Stimulated activated CD8-positive, alpha-beta memory T cell treated with anti-CD3 and anti-CD28 coated beads, Interleukin-12 subunit alpha, Interleukin-12 subunit beta, amount 100 ng/mL, for 24 hours (primary cell): Measurements from ENCODE around the gene CSF3R.
A peak's percentile ranks its signal among the peaks of the same experiment; 100 is the strongest.
"Not testable (repeated sequence)": the region's sequence is repeated elsewhere in the genome, so short reads cannot be mapped to it uniquely, and the experiment has no call there.

Experiments
- DNase-seq: peaks from one replicate; pipeline ENCODE4 v3.0.0-alpha.2; 2020; ENCODE audit errors: extremely low read depth

CSF3R gene

DNA sequence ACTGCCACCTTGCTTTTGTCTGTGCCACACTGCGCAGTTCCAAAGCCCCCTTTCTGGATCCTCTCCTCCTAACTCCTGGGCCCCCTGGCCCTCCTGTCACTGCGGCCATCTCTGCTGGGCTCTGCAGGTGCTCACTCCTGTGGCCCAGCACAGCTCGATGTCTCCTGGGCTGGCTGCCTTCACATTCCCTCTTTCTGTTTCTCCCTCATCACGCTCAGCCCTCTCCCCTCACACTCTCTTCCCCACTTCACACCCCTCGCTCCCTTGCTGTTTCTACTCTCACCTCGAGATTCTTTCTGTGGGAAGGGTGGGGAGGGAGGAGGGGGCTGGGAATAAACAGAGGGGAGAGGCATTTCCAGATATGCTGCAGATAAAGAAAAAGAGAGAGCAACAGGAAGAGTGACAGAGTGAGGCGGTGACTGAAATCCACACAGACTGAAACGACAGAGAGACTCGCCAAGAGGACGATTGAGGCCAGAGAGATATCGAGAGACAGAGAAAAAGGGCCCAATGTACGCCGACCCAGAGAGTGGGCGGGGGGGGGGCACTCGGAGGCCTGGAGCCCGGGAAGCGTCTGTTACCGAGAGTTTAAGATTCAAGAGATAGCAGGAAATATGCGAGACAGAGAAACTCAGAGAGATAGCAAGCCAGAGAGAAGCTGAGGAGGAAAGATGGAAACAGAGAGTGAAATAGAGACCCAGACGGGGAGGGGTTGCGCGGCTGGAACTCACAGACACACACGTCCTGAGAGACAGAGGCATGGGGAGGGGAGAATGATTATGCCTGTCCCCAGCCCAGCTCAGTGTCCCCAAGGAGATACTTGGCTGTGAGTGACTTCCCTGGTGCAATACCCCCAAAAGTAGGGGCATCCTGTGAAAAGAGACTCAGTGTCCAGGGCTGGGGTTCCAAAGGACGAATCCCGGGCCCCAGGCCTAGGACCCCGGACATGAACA lies 666 bp downstream of the CSF3R start:
- no peak for DNase-seq

DNA sequence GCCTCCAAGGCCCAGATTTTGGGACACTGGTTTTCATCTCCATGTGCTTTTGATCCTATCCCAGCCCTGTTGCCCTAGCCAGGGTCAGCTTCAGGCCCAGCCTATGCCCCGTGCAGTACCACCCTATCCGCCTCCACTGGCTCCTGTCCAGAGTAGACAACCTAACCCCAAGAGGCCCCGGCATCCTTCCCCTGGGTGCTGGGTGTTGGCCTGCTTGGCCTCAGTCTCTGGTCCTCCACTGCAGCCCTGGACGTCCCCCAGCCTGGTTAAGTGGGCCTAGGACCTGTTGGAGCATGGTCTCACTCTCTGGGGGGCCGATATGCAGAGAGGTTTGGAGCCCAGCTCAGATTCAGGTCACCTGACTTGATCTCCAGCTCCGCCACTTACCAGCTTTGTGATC lies 1.6 kb downstream of the CSF3R start:
- no peak for DNase-seq

- no peak for DNase-seq
Measured at GRCh38 chr1:36480161-36480560, 2.6 kb downstream of the CSF3R start.

- no peak for DNase-seq
Measured at GRCh38 chr1:36479505-36480051, 3.1 kb downstream of the CSF3R start.

DNA sequence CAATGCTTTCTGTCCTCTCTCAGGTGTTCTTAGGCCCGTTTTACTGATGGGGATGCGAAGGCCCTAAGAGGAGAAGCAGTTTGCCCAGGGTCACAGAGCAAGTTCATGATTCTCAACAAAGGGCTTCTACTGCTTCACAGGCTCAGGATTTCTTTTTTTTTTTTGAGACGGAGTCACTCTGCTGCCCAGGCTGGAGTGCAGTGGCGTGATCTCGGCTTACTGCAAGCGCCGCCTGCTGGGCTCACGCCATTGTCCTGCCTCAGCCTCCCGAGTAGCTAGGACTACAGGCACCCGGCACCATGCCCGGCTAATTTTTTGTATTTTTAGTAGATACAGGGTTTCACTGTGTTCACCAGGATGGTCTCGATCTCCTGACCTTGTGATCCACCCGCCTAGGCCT lies 5.1 kb downstream of the CSF3R start:
- DNase-seq, result not testable (repeated sequence)

DNA sequence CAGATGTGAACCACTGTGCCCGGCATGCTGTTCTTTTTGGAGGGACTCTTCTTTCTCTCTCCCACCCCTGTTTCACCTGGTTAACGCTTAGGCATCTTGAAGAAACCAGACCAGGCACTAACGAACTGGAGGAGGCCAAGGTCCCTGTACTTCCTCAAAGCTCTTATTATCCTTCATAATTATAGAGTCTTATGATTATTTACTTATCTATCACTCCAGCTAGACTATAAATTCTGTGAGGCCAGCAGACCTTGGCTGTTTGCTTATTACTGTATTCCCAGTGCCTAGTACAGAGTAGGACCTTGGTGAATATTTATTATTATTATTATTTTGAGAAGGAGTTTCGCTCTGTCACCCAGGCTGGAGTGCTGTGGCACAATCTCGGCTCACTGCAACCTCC lies 5.8 kb downstream of the CSF3R start:
- DNase-seq, result no peak

DNA sequence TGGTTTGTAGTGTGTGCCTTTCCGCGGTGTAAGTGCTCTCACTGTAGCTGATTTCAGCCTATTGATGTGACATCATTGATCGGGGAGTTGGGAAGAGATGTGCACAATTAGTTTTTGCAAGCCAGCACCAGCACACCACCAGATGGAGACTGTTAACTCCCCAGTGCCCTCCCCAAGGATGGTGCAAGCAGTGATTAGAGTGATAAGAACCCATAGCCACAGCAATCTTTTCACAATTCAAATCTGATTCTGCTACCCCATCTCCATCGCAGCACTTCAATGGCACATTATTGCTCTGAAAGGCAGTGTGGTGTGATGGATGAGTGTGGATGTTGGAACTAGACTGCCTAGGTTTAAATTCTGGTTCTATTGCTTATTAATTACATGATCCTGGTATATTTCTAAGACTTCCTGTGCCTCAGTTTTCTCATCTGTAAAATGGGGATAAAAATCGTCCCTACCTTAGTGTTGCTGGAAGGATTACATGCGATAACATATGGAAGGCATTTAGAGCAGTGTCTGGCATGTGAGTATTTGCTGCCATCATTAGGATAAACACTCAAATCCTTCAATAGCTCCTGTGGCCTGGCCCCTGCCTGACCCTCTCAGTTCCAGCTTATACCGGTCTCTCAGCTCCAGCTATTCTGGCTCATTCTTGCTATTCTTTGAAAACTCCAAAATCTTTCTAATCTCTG lies 6.7 kb downstream of the CSF3R start:
- no peak for DNase-seq

DNA sequence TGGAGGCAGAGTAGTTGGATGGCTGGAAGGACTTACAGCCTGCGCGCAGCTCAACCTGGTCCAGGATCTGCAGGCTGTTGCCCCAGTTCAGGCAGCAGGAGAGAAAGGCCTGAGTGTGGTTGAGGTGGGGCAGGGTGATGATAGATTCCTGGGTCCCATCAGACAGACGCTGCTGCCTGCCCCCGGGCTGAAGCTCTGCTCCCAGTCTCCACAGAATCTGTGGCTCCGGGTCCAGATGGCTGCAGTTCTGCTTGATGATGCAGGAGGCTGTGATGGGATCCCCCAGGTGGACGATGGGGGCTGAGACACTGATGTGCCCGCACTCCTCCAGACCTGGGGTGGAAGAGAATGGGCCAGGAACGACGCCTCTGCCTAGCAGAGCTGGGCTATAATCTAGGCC lies 7.4 kb downstream of the CSF3R start:
- DNase-seq, result no peak

DNA sequence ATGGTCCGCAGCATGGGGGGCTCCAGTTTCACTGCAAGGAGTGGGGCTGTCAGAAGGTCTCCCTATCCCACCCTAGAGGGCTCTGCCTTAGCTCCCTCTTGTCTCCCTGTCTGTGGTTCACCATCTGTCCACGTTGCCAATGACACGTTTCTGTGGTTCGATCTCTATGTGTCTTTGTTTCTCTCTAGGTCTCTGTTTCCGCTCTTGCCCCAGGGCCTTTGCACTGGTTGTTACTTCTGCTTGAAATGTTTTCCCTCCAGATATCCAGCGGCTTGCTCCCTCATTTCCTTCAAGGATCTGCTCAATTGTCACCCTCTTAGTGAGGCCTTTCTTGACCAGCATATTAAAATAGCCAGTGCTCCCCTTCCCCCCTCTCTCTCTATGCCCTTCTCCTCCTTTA lies 10.1 kb downstream of the CSF3R start:
- DNase-seq, result no peak

DNA sequence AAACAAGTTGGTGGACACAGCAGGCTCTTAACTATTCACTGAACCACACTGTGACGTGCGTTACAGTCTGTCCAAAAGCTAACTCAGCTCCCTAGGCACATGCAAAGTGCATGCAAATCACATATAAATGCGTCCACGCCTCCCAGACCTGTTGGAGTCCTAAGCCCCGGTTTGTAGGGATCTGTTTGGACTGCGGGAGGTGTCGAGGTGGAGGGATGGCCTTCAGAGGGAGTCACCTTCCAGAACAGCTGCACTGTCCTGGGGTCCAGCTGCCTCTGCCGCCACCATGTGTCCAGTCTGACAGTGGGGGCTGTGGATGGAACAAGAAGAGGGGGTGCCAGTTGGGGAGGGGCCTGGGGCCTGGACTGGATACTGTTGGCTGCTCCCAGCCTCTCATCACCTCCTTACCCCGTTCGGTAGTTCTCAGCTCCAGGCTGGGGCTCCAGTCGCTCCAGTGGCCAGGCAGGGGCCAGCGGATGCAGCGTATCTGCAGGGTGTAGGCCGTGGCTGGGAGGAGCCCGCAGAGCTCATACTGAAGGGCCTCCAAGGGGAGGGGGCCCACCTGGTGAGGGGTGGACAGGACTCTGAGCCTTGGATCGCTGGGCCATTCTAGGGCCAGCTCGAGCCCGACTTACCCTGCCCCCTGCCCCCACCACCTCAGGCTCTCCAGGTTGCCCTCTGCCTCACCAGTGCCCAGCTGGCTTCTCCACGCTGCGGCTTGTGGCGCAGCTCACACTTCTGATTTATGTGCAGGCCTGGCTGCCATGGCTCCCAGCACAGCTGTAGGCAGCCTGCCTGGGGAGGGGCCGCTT lies 10.7 kb downstream of the CSF3R start:
- no peak for DNase-seq

GRCh38 chr1:36469163-36469562 lies 13.6 kb downstream of the CSF3R start:
- DNase-seq, result no peak

DNA sequence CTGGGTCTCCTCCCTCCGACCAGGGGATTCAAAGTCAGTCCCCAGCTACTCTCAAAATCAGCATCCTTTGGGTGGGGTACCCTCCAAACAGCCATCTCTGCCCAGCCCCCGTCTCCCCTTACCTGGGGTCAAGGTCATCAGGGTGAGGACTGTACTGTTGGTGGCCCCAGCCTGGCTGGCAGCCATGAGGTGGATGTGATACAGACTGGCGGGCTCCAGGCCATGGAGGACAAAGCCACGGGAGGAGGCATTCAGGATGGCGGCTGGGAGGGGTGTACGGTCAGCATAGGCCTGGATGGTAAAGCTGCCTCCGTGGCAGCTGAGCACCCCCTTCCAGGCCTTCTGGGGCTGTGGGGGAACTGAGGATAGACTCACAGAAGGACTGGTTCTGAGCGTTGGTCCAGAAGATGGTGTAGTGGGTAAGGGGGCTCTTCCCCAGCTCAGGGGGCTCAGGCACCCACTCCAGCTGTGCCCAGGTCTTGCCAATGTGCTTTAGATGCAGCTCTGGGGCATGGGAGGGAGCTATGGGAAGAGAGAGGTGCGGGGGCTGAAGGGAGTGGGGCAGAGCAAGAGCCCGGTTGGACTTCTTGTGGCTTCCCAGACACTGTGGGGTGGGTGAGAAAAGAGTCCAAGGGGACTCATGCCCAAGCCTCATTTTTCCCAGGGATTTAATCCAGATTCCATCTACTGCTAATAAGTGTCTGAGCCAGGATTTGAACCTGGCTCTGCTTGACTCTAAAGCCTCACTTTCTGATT lies 14.8 kb downstream of the CSF3R start:
- DNase-seq, result no peak

DNA sequence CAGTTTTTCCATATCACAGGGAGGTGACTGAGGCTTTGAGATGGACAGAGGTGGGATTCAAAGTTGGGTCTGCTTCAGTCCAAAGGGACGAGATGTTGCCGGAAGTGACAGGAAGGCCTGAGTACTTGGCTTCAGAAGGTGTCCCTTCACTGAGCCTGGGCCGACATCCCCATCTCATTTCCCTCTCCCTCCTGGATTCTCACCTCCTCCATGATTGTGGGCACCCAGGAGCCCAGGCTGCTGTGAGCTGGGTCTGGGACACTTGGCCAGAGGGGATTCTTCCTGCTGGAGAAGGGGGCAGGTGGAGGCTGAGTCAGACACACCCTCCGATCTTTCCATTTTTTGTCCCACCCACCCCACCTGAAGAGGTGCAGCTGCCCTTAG lies 15.7 kb downstream of the CSF3R start:
- DNase-seq, result no peak

- DNase-seq, result no peak
Measured at GRCh38 chr1:36466370-36467026, 16.2 kb downstream of the CSF3R start.

- no peak for DNase-seq
Measured at GRCh38 chr1:36465731-36466369, 16.9 kb downstream of the CSF3R start.

- DNase-seq, result no peak
Measured at GRCh38 chr1:36464605-36465393, 17.9 kb downstream of the CSF3R start.

GRCh38 chr1:36463803-36464604 lies 18.7 kb downstream of the CSF3R start, which contains the start of gene MRPS15:
MRPS15 (minus strand) TSS chr1:36464384; CDS start chr1:36464275, 109 bp downstream.
- DNase-seq, result peak; percentile 87

- no peak for DNase-seq
Measured at GRCh38 chr1:36463463-36463802, 19.3 kb downstream of the CSF3R start.

DNA sequence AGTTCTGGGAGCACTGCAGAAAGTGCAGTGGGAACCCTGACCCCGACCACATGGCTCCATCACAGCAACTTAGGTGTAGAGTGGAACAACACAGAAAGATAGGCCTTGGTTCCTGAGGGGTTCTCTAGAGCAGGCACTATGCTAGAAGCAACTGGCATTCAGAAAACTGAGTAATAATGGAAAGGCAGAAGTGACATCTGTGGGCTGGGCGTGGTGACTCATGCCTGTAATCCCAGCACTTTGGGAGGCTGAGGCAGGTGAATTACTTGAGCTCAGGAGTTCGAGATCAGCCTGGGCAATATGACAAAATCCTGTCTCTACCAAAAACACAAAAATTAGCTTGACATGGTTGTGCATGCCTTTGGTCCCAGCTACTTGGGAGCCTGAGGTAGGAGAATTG lies 23.8 kb downstream of the CSF3R start:
- DNase-seq, result no peak
